Activated T-helper 1 cell treated with anti-CD3 and anti-CD28 coated beads, Interleukin-2, amount 50 U/mL, for 16 hours (primary cell): Measurements from ENCODE around the gene POMC.
A peak's percentile ranks its signal among the peaks of the same experiment; 100 is the strongest.
"Not testable (repeated sequence)": the region's sequence is repeated elsewhere in the genome, so short reads cannot be mapped to it uniquely, and the experiment has no call there.

ENCODE experiments used
- DNase-seq, 2 donors: peaks; one replicate each; pipeline ENCODE4 v3.0.0-alpha.2; 2020; ENCODE audit warnings: low read depth in 1 of 2, low spot score in 1 of 2

POMC gene

DNA sequence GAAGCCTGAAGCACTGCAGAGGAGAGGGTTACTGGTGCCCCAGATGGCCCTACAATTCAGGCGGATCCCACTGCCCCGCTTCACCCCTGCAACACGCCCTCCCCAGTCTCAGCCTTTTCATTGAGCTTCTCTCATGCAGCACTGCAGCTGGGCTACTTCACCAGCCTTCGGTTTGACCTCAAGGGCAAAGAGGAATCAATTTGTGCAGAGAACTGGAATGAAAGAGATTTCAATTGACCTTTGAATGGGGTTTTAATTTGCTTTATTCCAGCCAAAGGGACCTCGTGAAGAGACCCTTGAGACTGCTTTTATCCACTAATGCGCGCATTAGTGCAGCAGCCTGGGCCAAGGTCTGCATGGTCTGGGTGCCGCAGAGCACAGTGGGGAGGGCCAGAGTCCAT, 8.8 kb upstream of the POMC start:
- no peak for DNase-seq

DNA sequence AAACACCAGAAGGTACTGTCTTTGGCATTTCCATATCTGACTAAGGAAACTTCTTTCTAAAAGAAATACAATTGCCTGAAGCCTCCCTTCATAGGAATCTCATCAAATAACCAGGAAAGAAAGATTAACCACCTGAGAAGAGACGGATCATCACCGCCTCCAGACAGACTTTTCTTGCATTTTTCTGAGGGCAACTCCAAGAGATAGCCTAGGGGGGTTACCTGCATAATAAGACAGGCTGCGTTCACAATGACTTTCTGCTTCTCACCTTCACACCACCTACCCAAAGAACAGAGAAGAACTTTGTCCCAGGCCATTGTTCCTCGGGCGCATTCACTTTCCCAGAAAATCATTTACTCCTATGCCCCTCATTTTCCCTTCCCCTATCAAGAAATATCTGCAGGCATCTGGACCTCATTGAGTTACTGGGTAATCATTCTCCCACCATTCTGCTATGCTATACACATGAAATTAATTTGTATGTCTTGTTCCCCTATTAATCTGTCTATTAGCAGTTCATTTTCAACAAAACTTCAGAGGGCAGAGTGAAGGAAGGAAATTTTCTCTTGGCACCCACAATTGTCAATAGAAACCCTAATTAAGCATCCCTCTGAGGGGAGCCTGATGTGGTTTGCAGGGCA, 8.3 kb upstream of the POMC start:
- DNase-seq = no peak

DNA sequence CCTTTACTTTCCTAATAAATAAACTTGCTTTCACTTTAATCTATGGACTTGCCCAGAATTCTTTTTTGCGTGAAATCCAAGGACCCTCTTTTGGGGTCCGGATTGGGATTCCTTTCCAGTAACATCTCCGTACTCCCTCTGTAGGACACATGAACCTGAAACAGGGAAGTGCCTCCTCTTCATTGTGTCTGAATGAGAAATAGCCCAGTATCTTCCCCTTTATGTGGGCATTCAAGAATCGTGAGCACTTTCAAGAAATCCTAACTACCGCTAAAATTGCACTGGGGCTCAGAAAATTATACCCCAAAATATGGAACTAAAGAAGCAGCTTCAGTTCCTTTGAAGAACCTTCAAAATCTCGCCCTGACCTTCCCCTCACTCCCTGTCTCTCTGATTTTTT, 7.8 kb upstream of the POMC start:
- DNase-seq = no peak

DNA sequence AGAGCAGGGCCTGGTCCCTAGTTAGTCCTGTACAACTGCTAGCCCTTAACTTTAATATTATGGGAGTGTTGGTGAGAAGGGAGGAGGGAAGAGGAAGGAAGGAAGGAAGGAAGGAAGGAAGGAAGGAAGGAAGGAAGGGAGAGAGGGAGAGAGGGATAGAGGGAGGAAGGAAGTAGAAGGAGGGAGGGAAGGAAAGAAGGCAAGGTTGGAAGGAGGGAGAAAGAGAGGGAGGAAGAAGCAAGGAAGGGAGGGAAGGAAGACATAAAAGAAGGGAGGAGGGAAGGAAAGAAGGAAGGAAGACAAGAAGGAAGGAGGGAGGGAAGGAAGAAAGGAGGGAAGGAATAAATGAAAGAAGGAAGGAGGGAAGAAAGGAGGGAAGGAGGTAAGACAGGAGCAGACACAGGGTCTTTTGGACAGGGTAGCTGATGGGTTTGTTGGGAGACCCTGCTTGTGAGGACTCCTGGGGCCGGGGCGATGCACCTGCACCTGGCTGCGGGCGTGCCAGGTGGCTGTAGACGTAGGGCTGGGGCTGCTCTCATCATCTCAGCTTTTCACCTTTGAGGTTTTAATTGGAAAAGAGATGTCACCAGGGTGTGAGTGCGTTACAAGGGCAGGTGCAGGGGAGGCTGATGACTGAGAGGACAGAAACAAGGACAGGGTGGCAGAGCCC, 5.9 kb upstream of the POMC start:
- DNase-seq = no peak

DNA sequence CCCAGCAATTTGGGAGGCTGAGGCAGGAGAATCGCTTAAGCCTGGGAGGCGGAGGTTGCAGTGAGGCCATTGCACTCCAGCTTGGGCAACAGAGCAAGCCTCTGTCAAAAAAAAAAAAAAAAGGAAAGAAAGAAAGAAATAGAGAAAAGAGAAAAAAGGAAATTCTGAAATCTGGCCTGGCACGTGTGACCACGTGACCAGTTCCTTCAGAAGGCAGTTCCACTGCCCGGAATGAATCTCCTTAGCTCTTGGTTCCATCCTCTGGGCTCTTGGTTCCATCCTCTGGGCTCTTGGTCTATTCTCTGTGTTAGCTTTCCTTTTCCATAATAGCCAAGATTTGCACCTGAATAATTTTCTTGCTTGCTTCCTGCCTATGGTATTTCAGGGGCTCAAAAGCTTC, 5.3 kb upstream of the POMC start:
- no peak for DNase-seq

DNA sequence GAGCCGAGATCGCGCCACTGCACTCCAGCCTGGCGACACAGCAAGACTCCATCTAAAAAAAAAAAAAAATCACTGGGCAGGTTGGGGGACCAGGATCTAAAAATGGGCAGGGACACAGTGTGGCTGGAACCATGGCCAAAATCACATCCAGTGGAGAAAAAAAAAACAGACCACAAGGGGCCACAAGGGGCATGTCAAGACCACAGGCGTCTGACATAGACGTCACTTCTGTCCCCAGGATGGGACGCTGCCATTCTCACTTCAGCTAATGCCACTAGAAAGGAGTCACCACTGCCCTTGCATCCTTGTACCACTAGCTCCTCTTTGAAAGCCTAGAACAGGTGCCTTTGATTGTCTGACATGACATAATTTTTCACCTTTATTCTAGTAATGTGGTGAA, 2.5 kb upstream of the POMC start:
- DNase-seq = no peak

DNA sequence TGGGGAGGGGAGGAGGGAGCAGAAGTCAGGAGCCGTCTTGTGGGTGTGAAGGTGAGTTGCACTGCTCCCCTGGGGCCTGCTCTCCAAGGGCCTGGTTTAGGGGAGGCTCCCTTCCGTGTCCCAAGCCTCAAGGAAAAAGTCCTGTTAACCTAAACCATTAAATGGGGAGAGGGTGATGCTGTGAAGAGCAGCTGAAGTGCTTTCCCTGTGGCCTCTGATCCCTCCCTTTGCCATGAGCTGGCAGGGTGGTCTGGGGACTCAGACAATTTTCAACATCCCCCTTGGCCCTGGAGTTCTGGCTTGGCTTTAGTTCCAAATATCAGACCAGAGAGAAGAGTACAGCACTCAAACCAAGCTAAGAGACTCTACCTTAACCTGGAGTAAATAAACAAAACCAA, 692 bp upstream of the POMC start:
- no peak for DNase-seq

DNA sequence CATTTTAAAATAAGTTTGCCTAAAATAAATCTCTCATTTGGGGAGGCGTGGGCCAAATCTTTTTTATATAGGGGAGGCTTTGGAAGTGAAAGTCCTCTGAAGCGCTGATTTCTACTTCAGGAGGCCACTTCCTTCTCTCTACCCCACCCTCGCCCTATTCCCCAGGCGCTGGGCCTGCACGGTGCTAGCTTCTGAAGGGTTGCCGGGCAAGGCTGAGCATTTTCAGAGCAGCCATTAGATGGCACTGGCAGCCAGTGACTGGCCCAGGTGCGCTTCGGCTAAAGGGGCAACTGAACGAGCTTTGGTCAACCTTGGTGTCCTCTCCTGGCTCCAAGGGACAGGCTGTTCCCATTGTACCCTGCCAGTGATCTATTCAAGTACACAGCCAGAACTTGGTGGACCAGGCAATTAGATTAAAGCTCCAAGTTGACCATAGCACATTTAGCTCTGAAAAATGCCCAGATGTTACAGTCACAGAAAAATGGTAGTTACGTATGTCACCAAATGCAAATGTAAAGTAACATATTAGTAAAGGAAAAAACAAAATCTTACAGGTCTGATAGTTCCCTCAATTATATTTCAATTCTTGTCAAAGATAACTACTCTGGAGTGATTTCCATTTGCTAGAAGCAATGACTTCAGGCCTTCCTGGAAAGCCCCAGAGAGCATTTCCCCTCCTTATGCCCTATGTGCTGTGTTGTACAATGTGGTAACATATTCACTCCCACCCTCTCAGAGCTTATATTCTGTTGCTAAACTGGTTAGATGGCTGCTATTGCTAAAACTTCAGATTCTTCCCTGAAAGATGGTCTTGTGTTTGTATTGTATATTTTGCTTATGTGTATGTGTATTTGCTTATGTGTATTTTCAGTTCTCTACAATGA, 2.1 kb downstream of the POMC start:
- no peak for DNase-seq

DNA sequence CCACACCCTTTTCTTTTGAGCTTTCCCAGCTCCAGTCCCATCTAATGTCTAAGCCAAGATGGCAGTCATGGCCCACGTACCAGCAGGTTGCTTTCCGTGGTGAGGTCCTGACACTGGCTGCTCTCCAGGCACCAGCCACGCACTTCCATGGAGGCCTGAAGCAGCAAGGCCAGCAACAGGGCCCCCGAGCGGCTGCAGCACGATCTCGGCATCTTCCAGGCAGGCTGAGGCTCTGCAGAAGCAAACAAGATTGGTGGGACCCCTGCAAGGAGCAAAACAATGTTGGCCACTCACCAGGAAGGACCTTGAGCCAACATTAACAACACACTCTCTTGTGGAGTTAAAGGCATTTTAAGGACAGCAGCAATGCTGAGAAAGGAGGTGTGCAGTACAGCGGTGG, 3.8 kb downstream of the POMC start:
- no peak for DNase-seq

DNA sequence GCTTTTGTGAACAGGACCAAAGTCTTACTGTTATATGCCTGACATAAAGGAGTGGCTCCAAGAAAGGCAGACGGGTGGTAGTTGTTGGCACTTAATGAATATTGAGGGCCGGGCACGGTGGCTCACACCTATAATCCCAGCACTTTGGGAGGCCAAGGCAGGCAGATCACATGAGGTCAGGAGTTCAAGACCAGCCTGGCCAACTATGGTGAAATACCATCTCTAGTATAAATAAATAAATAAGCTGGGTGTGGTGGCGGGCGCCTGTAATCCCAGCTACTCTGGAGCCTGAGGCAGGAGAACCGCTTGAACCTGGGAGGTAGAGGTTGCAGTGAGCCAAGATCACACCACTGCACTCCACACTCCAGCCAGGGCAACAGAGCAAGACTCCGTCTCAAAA, 6.3 kb downstream of the POMC start:
- not testable (repeated sequence) for DNase-seq

DNA sequence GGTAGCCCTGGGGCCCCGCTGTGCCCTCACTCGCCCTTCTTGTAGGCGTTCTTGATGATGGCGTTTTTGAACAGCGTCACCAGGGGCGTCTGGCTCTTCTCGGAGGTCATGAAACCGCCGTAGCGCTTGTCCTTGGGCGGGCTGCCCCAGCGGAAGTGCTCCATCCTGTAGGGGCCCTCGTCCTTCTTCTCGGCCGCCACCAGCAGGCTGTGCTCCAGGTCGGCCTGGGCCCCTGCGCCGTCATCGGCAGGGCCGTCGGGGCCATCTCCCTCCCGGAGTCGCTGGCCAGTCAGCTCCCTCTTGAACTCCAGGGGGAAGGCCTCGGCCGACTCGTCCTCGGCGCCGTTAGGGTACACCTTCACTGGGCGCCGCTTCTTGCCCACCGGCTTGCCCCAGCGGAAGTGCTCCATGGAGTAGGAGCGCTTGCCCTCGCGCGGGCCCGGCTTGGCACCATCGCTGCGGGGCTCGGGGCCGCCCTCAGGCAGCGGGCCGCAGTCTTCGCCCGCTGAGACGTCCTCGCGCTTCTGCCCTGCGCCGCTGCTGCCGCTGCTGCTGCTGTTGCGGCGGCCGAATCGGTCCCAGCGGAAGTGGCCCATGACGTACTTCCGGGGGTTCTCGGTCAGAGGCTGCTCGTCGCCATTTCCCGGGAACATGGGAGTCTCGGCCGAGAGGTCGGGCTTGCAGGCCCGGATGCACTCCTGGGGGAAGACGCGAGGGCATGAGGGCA, 7.2 kb downstream of the POMC start:
- peak; percentile 35 to 52 for DNase-seq

DNA sequence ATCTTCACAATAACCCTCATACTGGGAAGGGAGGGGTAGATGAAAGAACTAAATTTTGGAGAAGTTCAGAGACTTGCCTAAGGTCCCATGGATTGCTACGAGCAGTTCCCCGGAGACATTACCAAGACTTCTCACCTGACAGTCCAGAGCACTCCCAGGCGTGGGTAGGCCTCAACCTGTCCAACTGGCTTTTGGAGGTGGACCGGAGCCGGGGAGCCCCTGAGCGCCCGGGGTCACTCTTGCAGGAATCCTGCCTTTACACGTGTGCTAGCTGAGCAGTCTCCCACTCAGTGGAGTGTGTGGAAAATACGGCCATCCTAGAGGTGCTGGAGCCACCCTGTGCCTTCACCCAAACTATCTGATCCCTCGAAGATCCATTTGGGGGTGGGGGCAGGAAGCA, 8.0 kb downstream of the POMC start:
- no peak for DNase-seq

DNA sequence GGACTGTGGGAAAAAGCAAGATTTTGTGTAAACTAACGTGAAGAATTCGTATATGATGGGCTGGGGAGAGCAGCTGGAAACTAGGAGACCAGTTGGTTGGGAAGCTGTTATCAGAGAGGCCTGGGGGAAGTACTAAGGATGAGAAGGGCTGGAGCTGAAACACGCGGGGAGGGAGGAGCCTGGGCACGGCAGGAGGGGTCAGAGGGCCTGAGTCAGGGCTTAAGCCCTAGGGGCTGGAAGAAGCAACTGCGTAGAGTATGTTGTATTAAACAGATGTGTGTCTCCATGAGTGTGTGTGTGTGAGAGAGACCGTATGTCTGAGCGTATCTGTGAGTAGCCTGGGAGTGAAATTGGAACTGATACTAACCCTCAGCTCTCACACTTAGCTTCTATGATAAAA, 8.4 kb downstream of the POMC start:
- no peak for DNase-seq

DNA sequence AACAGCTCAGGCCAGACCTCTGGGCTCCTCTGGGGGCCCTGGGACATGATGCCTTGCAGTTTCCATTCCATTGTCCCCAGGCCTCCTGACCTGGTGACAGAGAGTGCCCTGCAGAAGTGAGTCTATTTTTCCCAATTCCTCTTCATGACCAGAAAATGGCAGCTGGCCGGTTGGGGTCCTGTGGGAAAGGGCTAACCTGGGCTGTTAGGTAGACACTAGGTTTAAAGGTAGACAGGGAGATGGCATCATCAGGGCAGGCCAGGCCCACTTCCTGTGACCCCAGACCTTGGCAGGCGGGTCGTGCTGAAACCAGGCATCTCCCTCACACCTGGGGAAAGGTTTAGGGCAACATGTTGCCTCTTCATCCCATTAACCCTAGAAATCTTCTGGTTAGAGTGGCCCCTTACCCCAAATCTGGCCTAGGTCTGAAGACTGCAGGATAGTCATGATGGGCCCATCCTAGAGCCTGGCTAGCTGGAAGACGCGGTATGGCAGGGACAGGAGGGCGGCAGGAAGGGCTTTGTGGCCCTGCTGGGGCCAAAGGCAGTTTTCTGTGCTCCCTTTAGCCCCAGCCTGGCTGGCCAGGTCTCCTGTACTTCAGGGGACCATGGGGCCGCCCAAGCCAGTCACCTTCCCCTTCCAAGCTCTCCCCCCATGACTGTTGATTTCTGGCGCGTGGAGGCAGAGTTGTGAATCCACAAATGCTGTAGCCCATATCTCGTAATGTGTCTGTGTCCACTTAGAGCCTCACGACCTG, 10.1 kb downstream of the POMC start:
- no peak for DNase-seq

DNA sequence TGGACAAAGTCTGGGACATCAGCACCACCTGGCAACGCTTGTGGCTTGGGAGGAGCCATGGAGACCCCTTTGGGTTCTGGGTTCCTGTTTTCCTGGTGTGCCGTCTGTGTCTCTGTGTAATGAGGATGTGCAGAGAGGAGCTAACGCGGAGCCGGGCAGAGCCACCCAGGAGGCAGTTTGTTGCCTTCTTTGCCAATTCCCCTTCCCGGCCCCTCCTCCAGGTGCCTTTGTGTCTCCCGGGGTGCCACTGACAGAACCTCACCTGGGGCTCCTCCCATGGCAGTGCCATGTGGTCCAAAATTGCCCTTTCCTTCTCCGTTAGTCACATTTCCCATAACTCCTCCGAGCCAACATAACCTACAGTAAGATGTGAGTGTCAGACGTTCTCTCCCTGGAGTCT, 13.0 kb downstream of the POMC start:
- no peak for DNase-seq

DNA sequence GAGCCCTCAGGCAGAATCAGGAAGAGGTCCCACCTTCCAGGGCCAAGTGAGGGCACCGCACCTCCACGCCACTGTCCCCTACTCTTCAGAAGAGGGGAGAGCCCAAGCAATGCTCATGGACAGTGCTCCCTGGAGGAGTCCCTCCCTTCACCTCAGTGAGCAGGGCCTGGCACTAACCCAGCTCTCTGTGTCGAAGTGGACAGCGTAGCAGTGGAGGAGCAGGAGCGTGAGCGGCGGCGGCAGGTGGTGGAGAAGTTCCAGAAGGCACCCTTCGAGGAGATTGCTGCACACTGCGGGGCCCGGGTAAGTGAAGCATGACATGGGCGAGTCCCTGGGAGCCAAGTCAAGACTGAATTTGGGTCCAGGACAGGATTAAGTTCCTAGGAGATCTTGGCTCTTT, 16.7 kb downstream of the POMC start:
- DNase-seq = no peak

DNA sequence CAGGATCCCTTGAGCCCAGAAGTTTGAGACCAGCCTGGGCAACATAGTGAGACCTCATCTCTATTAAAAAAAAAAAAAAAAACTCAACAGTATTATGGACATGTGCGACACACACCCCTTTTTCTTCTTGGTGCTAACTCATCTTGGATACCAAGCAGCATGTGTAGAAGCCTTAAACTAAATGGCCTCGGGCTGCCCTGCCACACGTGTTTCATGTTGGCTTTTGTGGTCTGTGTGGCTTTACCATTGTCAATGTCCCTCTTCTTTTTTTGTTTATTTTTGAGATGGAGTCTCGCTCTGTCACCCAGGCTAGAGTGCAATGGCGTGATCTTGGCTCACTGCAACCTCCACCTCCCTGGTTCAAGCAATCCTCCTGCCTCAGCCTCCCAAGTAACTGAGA, 17.4 kb downstream of the POMC start:
- DNase-seq = not testable (repeated sequence)

DNA sequence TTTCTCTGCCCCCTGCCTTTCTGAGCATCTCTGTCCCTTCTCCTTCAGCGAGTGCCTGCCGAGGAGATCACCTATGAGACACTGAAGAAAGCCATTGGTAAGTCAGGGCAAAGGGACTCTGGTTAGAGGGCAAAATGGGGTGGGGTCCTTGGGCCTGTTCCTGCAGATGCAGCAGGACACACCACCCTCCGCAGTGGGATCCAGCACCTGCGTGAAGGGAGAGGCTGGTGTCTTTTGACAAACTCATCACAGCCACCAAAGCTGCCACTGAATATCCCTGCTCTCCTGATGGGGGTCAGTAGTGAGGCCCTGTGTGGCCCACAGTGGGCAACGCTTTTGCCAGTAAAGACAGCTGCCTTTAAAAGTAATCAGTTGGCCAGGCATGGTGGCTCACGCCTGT, 18.7 kb downstream of the POMC start:
- DNase-seq = no peak

DNA sequence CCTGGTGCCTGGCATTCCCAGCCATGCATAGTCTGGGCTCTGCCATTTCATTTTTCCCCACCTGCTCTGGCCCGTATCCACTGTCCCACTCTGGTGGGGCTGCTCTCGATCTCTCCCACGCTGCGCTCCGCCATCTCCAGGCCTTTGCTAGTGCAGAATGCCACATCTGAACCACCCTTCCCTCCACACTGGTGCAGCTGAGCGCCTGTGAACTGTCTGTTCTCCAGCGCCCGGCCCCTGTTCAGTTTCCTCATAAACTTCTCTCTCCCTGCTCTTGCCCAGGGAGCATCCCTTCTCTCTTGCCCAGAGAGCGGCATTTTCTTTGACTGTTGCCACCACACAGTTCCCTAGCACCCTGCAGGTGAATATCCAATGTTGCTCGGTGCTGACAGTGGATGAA, 21.5 kb downstream of the POMC start:
- DNase-seq = no peak

DNA sequence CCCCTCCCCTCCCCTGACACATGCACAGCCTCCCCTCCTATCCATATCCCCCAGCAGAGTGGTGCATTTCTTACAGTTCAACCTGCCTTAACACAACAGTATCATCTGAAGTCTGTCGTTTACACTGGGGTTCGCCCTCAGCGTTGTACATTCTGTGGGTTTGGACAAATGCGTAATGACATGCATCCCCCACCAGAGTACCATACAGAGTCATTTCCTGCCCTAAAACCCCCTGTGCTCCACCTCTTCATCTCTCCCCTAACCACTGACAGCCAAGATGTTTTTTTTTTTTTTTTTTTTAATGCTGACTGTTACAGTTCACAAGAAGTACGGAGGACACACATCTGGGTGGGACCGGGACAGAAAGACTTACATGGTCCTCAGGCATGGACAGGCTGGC, 22.6 kb downstream of the POMC start:
- no peak for DNase-seq

DNA sequence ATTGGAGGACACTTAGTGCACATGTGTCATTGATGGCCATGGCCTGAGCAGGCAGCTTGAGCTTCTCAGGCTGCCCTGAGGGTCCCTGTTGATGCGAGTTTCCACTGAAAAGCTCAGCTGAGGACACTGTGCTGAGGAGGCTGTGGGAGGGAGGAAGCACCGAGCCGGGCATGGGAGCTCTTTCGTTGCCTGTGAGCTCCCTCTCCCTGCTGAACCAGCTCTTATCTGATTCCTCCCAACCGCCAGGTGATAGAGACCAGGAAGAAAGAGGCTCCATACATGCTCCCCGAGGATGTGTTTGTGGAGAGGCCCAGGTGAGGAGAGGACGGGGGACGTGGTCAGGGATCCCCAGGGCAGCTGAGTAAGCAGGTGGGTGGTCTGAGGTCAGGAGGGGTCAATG, 27.3 kb downstream of the POMC start:
- DNase-seq = no peak
